Measurements from ENCODE around the gene AGAP1.

The AGAP1 gene

GRCh38 chr2:235774153-235774870, 280.5 kb downstream of the AGAP1 start:
- ATAC-seq (ENCODE audit: low read depth), result no peak
- peaks cover 6% of the 10 kb centered on the region for H3K27me3 Mint-ChIP-seq
- no peaks in the 10 kb centered on the region for H3K36me3 Mint-ChIP-seq
- H3K4me3 Mint-ChIP-seq, result no peak overlapping the region
- H3K4me1 Mint-ChIP-seq, result no peaks in the 10 kb centered on the region
- no peak for DNase-seq (ENCODE audit: low spot score in 2 of 2)
- no peaks in the 10 kb centered on the region for H3K9me3 Mint-ChIP-seq
- H3K27ac Mint-ChIP-seq, result no peak overlapping the region

GRCh38 chr2:235776531-235776930, 282.7 kb downstream of the AGAP1 start:
- no peaks in the 10 kb centered on the region for H3K4me1 Mint-ChIP-seq
- no peaks in the 10 kb centered on the region for H3K9me3 Mint-ChIP-seq
- no peak for DNase-seq (ENCODE audit: low spot score in 2 of 2)
- no peak overlapping the region for H3K27ac Mint-ChIP-seq
- no peak overlapping the region for H3K4me3 Mint-ChIP-seq
- no peak for ATAC-seq (ENCODE audit: low read depth)
- peaks cover 8% of the 10 kb centered on the region for H3K27me3 Mint-ChIP-seq
- H3K36me3 Mint-ChIP-seq, result no peaks in the 10 kb centered on the region

DNA sequence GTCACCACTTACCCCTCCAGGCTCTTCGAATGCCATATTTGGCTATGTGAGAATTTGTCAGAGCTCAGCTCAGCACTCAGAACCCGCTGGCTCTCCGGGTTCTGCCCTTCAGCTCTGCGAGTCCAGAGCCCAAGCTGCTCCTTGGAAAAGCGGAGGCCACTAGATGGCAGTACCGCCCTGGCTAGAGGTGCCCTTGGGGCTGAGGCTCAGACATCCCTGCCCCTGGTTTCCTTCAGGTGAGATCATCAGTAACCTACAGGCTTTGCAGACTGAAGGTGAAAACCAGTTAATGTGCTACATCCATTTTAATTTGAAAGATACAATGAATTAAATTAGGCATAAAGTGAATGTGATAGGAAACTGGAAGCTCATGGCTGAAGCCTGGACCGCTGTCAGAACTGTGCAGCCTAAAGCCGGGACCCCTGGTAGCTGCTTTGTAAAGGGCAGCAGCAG, 285.6 kb downstream of the AGAP1 start:
- no peaks in the 10 kb centered on the region for H3K4me1 Mint-ChIP-seq
- peak; percentile 16 to 30 for DNase-seq (ENCODE audit: low spot score in 2 of 2)
- peaks cover 11% of the 10 kb centered on the region for H3K27me3 Mint-ChIP-seq
- no peak overlapping the region for H3K27ac Mint-ChIP-seq
- no peaks in the 10 kb centered on the region for H3K36me3 Mint-ChIP-seq
- no peaks in the 10 kb centered on the region for H3K9me3 Mint-ChIP-seq
- no peak overlapping the region for H3K4me3 Mint-ChIP-seq
- ATAC-seq (ENCODE audit: low read depth), result peak; percentile 54

DNA sequence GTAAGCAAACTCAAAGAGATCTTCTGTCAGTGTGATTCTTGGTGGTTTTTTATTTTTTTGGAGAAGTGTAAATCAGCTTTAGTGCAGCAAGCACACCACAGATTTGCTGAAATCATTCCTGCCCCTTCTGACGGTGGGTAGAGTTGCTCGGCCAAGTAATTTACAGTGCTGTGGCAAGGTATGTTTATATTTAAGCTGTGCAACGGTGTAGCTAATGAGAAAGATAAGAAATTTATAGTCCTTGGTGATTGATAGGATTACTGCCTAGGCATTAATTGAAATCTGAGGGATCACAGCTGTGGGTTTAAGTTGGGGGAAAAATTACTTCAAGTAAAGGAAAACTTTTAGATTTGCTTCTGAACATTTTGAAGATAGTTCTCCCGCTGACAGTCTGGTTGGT, 286.6 kb downstream of the AGAP1 start:
- no peak for ATAC-seq (ENCODE audit: low read depth)
- no peak overlapping the region for H3K4me3 Mint-ChIP-seq

DNA sequence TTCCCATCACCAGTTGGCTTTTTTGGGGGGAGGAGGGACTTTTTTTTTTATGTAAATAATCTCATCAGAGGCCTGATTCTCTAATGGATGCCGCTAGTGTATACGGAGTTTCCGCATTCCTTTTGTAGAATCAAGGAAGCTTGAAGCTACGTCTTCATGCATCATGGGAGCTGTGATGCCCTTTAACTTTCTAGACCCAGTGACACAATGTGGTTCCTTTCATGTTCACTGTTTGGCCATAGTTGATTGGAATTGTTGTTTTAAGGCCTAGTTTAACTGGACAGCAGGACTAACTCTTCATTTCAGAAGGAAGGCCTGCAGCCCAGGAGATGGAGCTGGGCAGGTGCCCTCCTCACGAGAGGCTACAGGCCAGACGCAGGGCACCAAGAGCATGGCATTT, 287.9 kb downstream of the AGAP1 start:
- Mint-ChIP-seq H3K9me3 (no peaks in the 10 kb centered on the region), H3K27ac (no peak overlapping the region), H3K36me3 (no peaks in the 10 kb centered on the region), H3K4me1 (no peaks in the 10 kb centered on the region), H3K4me3 (no peak overlapping the region), H3K27me3 (peaks cover 11% of the 10 kb centered on the region)
- ATAC-seq (ENCODE audit: low read depth) (no peak), DNase-seq (ENCODE audit: low spot score in 2 of 2) (no peak)

More for the DNA sequence above, 286.6 kb downstream of the AGAP1 start:
- no peak overlapping the region for H3K27ac Mint-ChIP-seq
- no peaks in the 10 kb centered on the region for H3K4me1 Mint-ChIP-seq
- H3K27me3 Mint-ChIP-seq, result peaks cover 11% of the 10 kb centered on the region
- no peaks in the 10 kb centered on the region for H3K36me3 Mint-ChIP-seq
- H3K9me3 Mint-ChIP-seq, result no peaks in the 10 kb centered on the region
- no peak for DNase-seq (ENCODE audit: low spot score in 2 of 2)

GRCh38 chr2:235784788-235785187, 290.9 kb downstream of the AGAP1 start:
- H3K27ac Mint-ChIP-seq, result no peak overlapping the region
- DNase-seq (ENCODE audit: low spot score in 2 of 2) (no peak), ATAC-seq (ENCODE audit: low read depth) (no peak)
- H3K27me3 Mint-ChIP-seq, result peaks cover 13% of the 10 kb centered on the region
- H3K36me3 Mint-ChIP-seq, result no peaks in the 10 kb centered on the region
- H3K4me1 Mint-ChIP-seq, result no peaks in the 10 kb centered on the region
- peaks cover 4% of the 10 kb centered on the region for H3K9me3 Mint-ChIP-seq
- no peak overlapping the region for H3K4me3 Mint-ChIP-seq

DNA sequence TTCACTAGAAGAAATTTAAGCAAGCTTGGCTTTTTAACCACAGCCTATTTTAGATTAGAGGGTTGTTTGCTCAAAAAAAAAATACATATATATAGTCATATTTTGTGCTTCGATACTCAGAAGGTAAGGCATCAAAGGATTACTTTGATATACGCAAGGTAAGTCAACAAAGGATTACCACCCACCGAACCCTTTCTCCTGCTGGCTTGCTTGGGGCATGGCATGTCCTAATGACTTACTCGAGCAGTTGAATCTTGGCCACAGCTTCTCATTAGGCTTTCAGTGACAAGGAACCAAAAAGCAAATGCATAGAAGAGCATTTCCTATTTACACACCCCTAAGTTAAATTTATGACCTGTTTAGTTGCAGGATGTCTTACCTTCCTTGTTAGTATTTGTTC, 295.7 kb downstream of the AGAP1 start:
- Mint-ChIP-seq H3K9me3 (peaks cover 4% of the 10 kb centered on the region), H3K4me3 (no peak overlapping the region), H3K27me3 (peaks cover 17% of the 10 kb centered on the region), H3K27ac (no peak overlapping the region), H3K36me3 (no peaks in the 10 kb centered on the region), H3K4me1 (no peaks in the 10 kb centered on the region)
- ATAC-seq (ENCODE audit: low read depth) (no peak), DNase-seq (ENCODE audit: low spot score in 2 of 2) (no peak)

GRCh38 chr2:235793163-235793752, 299.4 kb downstream of the AGAP1 start:
- DNase-seq (ENCODE audit: low spot score in 2 of 2) (no peak), ATAC-seq (ENCODE audit: low read depth) (no peak)
- peaks cover under 1% of the 10 kb centered on the region for H3K9me3 Mint-ChIP-seq
- H3K27ac Mint-ChIP-seq, result no peak overlapping the region
- peaks cover 8% of the 10 kb centered on the region for H3K27me3 Mint-ChIP-seq
- no peaks in the 10 kb centered on the region for H3K36me3 Mint-ChIP-seq
- H3K4me1 Mint-ChIP-seq, result no peaks in the 10 kb centered on the region
- no peak overlapping the region for H3K4me3 Mint-ChIP-seq

GRCh38 chr2:235799281-235799680, 305.4 kb downstream of the AGAP1 start:
- Mint-ChIP-seq H3K27me3 (no peaks in the 10 kb centered on the region), H3K27ac (no peak overlapping the region), H3K36me3 (no peaks in the 10 kb centered on the region), H3K9me3 (no peaks in the 10 kb centered on the region), H3K4me3 (no peak overlapping the region), H3K4me1 (no peaks in the 10 kb centered on the region)
- DNase-seq (ENCODE audit: low spot score in 2 of 2) (no peak), ATAC-seq (ENCODE audit: low read depth) (no peak)

- Mint-ChIP-seq H3K9me3 (no peaks in the 10 kb centered on the region), H3K27ac (no peak overlapping the region), H3K4me1 (no peaks in the 10 kb centered on the region), H3K4me3 (no peak overlapping the region), H3K27me3 (no peaks in the 10 kb centered on the region), H3K36me3 (no peaks in the 10 kb centered on the region)
- DNase-seq (ENCODE audit: low spot score in 2 of 2), result no peak
- no peak for ATAC-seq (ENCODE audit: low read depth)
Measured at GRCh38 chr2:235802542-235802941, 308.7 kb downstream of the AGAP1 start.

DNA sequence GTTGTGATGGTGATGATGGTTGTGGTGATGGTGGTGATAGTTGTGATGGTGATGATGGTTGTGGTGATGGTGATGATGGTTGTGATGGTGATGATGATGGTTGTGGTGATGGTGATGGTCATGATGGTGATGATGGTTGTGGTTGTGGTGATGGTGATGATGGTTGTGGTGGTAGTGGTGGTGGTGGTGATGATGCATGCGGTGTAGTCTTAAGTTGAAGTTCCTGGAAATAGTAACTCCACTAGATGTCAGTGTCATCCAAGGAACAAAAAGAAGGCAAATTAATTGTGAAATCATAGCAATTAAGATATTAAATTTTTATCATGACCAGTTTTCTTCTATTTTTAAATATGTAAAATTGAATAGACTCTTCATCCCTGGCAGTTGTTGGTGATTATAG, 309.2 kb downstream of the AGAP1 start:
- ATAC-seq (ENCODE audit: low read depth) (no peak), DNase-seq (ENCODE audit: low spot score in 2 of 2) (no peak)
- H3K36me3 Mint-ChIP-seq, result no peaks in the 10 kb centered on the region
- no peaks in the 10 kb centered on the region for H3K27me3 Mint-ChIP-seq
- H3K4me3 Mint-ChIP-seq, result no peak overlapping the region
- no peaks in the 10 kb centered on the region for H3K4me1 Mint-ChIP-seq
- no peaks in the 10 kb centered on the region for H3K9me3 Mint-ChIP-seq
- no peak overlapping the region for H3K27ac Mint-ChIP-seq

DNA sequence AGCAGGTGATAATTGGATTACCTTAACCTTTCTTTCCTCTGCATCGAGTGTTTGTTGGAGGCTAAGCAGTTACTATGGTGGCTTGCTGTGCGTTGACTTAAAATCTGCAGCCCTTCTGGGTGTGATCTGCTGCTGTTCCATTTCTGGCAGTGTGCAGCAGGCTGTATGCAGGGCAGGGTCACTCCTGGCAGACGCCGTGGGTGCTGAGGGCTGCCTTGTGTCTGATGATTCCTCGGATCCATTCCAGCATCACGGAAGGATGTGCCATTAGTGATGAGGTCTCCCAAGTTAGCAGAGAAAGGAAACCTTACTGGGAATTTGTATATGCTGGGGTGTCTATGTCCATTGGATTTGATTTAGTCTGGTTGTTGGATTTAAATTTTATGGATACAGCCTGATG, 310.8 kb downstream of the AGAP1 start:
- ATAC-seq (ENCODE audit: low read depth), result no peak
- H3K4me3 Mint-ChIP-seq, result no peak overlapping the region

GRCh38 chr2:235806986-235807750, 313.3 kb downstream of the AGAP1 start:
- no peaks in the 10 kb centered on the region for H3K36me3 Mint-ChIP-seq

More for the DNA sequence above, 310.8 kb downstream of the AGAP1 start:
- no peaks in the 10 kb centered on the region for H3K36me3 Mint-ChIP-seq
- no peak overlapping the region for H3K27ac Mint-ChIP-seq
- no peaks in the 10 kb centered on the region for H3K4me1 Mint-ChIP-seq
- no peak for DNase-seq (ENCODE audit: low spot score in 2 of 2)
- no peaks in the 10 kb centered on the region for H3K27me3 Mint-ChIP-seq
- H3K9me3 Mint-ChIP-seq, result no peaks in the 10 kb centered on the region

DNA sequence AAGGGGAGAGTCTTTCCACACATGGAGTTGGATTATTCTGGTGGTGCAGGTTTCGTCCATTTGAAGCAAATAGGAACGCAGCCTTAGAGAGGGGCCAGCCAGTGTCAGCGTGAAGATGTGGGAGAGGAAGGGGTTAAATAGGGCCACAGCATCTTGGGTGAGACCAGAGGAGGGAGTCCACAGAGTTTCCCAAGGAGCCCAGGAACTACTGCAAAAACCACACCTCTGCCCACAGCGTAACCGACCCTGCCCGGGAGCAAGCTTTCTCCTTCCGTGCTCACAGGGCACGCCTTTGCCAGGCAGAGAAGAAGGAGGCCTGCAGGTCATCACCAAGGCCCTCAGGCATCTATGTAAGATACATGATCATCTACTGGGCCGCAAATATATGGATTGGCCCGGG, 314.5 kb downstream of the AGAP1 start:
- Mint-ChIP-seq H3K27me3 (no peaks in the 10 kb centered on the region), H3K36me3 (no peaks in the 10 kb centered on the region), H3K4me3 (no peak overlapping the region), H3K27ac (no peak overlapping the region), H3K4me1 (no peaks in the 10 kb centered on the region), H3K9me3 (no peaks in the 10 kb centered on the region)
- ATAC-seq (ENCODE audit: low read depth) (no peak), DNase-seq (ENCODE audit: low spot score in 2 of 2) (no peak)

More at GRCh38 chr2:235806986-235807750, 313.3 kb downstream of the AGAP1 start:
- Mint-ChIP-seq H3K9me3 (no peaks in the 10 kb centered on the region), H3K27ac (no peak overlapping the region), H3K4me3 (no peak overlapping the region), H3K4me1 (no peaks in the 10 kb centered on the region), H3K27me3 (no peaks in the 10 kb centered on the region)
- DNase-seq (ENCODE audit: low spot score in 2 of 2) (no peak), ATAC-seq (ENCODE audit: low read depth) (no peak)

Data from memory B cell (primary cell).